GM12878 (cell line): ENCODE data around the gene SLC22A23. TPM values are rescaled to one million over a fixed set of nuclear protein-coding genes. Genes with fewer than 3 reads are reported as not detected.

Experiments used
- CHD4 ChIP-seq: fragments of 200-600 bp; sonication (generic); IDR thresholded peaks from 2 replicates; pipeline ENCODE4 v1.6.1; 2016; ENCODE audit warnings: mild to moderate bottlenecking
- CREM ChIP-seq: IDR thresholded peaks from 2 replicates; pipeline ENCODE4 v1.6.1; 2014; ENCODE audit warnings: antibody characterized with exemption, low read depth
- EGR1 ChIP-seq, 2 experiments: IDR thresholded peaks; 1 replicate in 1 of 2; 2 replicates in 1 of 2; pipeline ENCODE4 v1.6.1; 2011 to 2012; ENCODE audit warnings: low read depth in 2 of 2, low read length in 2 of 2, borderline replicate concordance in 1 of 2, mild to moderate bottlenecking in 1 of 2, moderate library complexity in 1 of 2
- EZH2 ChIP-seq: IDR thresholded peaks from 2 replicates; pipeline ENCODE4 v1.6.1; 2012; ENCODE audit warnings: low read depth, mild to moderate bottlenecking, control low read depth, inconsistent platforms, low read length, borderline replicate concordance; ENCODE audit not compliant: control insufficient read depth
- HDGF ChIP-seq: fragments of 450-650 bp; IDR thresholded peaks from 2 replicates; pipeline ENCODE4 v1.6.1; 2016; ENCODE audit warnings: antibody characterized with exemption
- IKZF2 ChIP-seq, 2 experiments: fragments of 450-650 bp; IDR thresholded peaks; 2 replicates each; pipeline ENCODE4 v1.6.1; 2017; ENCODE audit warnings: mild to moderate bottlenecking in 2 of 2, moderate library complexity in 2 of 2
- JUND ChIP-seq: IDR thresholded peaks from 2 replicates; pipeline ENCODE4 v1.6.1; 2012; ENCODE audit warnings: low read depth, mild to moderate bottlenecking, low read length, improper control_type of control experiment, moderate library complexity
- KAT2A ChIP-seq: conservative IDR thresholded peaks from 2 replicates; pipeline ENCODE4 v1.6.1; 2011; ENCODE audit warnings: low read depth, low read length; ENCODE audit not compliant: control insufficient read depth
- MXI1 ChIP-seq: fragments of 150-350 bp; IDR thresholded peaks from 2 replicates; pipeline ENCODE4 v1.6.1; 2011; ENCODE audit warnings: low read depth, mild to moderate bottlenecking, inconsistent platforms, low read length, improper control_type of control experiment
- NFYB ChIP-seq: IDR thresholded peaks from 2 replicates; pipeline ENCODE4 v1.6.1; 2011; ENCODE audit warnings: low read depth, mild to moderate bottlenecking, low read length, improper control_type of control experiment, moderate library complexity; ENCODE audit not compliant: insufficient read depth
- NR2C2 ChIP-seq: IDR thresholded peaks from 2 replicates; pipeline ENCODE4 v1.6.1; 2011; ENCODE audit warnings: borderline replicate concordance, low read depth; ENCODE audit not compliant: control insufficient read depth, insufficient read length
- PML ChIP-seq: IDR thresholded peaks from 2 replicates; pipeline ENCODE4 v1.6.1; 2012; ENCODE audit warnings: low read length, inconsistent platforms
- RAD21 ChIP-seq: IDR thresholded peaks from 2 replicates; pipeline ENCODE4 v1.6.1; 2011; ENCODE audit warnings: mild to moderate bottlenecking, low read depth, low read length, moderate library complexity; ENCODE audit not compliant: insufficient read depth
- RELA ChIP-seq: fragments of 450-650 bp; IDR thresholded peaks from 2 replicates; pipeline ENCODE4 v1.8.0; 2014; ENCODE audit warnings: borderline replicate concordance; ENCODE audit not compliant: partially characterized antibody
- RUNX3 ChIP-seq: IDR thresholded peaks from 2 replicates; pipeline ENCODE4 v1.6.1; 2012; ENCODE audit warnings: low read length, inconsistent platforms
- SIN3A ChIP-seq: IDR thresholded peaks from 2 replicates; pipeline ENCODE4 v1.6.1; 2012; ENCODE audit warnings: low read depth, low read length, improper control_type of control experiment
- ZNF207 ChIP-seq: fragments of 450-650 bp; IDR thresholded peaks from 2 replicates; pipeline ENCODE4 v1.6.1; 2014; ENCODE audit warnings: antibody characterized with exemption, mild to moderate bottlenecking, borderline replicate concordance
- ZZZ3 ChIP-seq: IDR thresholded peaks from 2 replicates; pipeline ENCODE4 v1.6.1; 2011; ENCODE audit warnings: low read depth; ENCODE audit not compliant: control insufficient read depth, insufficient read length
- polyA plus RNA-seq, 11 experiments: library from polyadenylated mRNA; depleted of rRNA in 4 of 11; unstranded in 6 of 11; stranded (reverse) in 5 of 11; fragments of >200 nt; fragmentation: Nextera tagmentation in 4 of 11; fragmentation: Illumina TruSeq in 1 of 11; extraction: Ambion mirVana in 4 of 11; extraction: Trizol in 1 of 11; gene quantifications; 1 replicate in 1 of 11; 2 replicates in 10 of 11; pipeline versions ENCODE4 v1.2.1 to v1.2.3, GENCODE V29; 2011 to 2016; ENCODE audit warnings: inconsistent platforms in 2 of 11, missing spikeins in 2 of 11, low read depth in 1 of 11
- total RNA-seq, 4 experiments: library from RNA; depleted of rRNA in 3 of 4; stranded (reverse); fragments of >200 nt in 3 of 4; fragmentation: Illumina TruSeq in 1 of 4; extraction: Trizol in 1 of 4; gene quantifications; 2 replicates each; pipeline versions ENCODE4 v1.2.1 to v1.2.3, GENCODE V29; 2013 to 2021
- TF ChIP-seq, protein P1 (sequence below): fragments of 450-650 bp; IDR thresholded peaks from 2 replicates; pipeline ENCODE4 v1.6.1; 2017; ENCODE audit warnings: mild to moderate bottlenecking, moderate library complexity
- TF ChIP-seq, protein P2 (sequence below): IDR thresholded peaks from 2 replicates; pipeline ENCODE4 v1.6.1; 2011; ENCODE audit warnings: low read depth, mild to moderate bottlenecking, low read length, moderate library complexity, borderline replicate concordance; ENCODE audit errors: extremely low read depth
- TF ChIP-seq, protein P3 (sequence below): fragments of 450-650 bp; IDR thresholded peaks from 2 replicates; pipeline ENCODE4 v1.6.1; 2016; ENCODE audit warnings: mild to moderate bottlenecking, moderate library complexity, borderline replicate concordance

The SLC22A23 gene
- total and polyA plus RNA-seq, 10 of the 15 experiments (the other 5 are each of a cell fraction or from before 2014, with no cell fraction given) = 0.20 to 2.4 (median 0.74) TPM

DNA sequence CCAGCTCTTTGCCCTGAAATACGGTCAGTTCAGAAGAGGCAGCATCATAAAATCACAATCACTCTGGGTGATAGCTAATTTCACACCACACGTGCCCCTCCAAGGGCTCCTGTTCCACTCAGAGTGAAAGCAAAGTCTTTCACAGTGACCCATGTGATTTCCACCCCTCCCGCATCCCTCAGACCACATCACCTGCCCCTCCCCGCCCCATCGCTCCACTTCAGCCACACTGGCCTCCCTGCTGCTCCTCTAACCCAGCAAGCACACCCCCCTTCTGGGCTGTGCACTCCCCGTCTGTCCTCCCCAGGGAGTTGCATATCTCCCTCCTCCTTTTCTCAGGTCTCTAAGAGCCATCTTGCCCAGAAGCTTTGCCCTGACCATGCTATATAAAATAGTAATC lies 123.6 kb downstream of the SLC22A23 start (continued):
- TF ChIP-seq, protein P1, sequence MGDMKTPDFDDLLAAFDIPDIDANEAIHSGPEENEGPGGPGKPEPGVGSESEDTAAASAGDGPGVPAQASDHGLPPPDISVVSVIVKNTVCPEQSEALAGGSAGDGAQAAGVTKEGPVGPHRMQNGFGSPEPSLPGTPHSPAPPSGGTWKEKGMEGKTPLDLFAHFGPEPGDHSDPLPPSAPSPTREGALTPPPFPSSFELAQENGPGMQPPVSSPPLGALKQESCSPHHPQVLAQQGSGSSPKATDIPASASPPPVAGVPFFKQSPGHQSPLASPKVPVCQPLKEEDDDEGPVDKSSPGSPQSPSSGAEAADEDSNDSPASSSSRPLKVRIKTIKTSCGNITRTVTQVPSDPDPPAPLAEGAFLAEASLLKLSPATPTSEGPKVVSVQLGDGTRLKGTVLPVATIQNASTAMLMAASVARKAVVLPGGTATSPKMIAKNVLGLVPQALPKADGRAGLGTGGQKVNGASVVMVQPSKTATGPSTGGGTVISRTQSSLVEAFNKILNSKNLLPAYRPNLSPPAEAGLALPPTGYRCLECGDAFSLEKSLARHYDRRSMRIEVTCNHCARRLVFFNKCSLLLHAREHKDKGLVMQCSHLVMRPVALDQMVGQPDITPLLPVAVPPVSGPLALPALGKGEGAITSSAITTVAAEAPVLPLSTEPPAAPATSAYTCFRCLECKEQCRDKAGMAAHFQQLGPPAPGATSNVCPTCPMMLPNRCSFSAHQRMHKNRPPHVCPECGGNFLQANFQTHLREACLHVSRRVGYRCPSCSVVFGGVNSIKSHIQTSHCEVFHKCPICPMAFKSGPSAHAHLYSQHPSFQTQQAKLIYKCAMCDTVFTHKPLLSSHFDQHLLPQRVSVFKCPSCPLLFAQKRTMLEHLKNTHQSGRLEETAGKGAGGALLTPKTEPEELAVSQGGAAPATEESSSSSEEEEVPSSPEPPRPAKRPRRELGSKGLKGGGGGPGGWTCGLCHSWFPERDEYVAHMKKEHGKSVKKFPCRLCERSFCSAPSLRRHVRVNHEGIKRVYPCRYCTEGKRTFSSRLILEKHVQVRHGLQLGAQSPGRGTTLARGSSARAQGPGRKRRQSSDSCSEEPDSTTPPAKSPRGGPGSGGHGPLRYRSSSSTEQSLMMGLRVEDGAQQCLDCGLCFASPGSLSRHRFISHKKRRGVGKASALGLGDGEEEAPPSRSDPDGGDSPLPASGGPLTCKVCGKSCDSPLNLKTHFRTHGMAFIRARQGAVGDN = 0 out of 2 replicates have a peak, but pooled peaks have one; percentile 31
- no peak for TF ChIP-seq RAD21
- no peak for TF ChIP-seq SIN3A
- peak; percentile 81 for TF ChIP-seq HDGF
- no peak for TF ChIP-seq PML
- no peak; the same call in 1 of the 2 replicates for TF ChIP-seq MXI1
- no peak for TF ChIP-seq ZZZ3
- TF ChIP-seq EGR1 (IDR thresholded peaks at IDR 0.05; ENCODE audit: borderline replicate concordance in 1 of 2, low read depth in 2 of 2, low read length in 2 of 2) = no peak
- peak; percentile 53; the same call in 1 of the 2 replicates for TF ChIP-seq JUND
- TF ChIP-seq, protein P2, sequence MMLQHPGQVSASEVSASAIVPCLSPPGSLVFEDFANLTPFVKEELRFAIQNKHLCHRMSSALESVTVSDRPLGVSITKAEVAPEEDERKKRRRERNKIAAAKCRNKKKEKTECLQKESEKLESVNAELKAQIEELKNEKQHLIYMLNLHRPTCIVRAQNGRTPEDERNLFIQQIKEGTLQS = no peak
- TF ChIP-seq, protein P3, sequence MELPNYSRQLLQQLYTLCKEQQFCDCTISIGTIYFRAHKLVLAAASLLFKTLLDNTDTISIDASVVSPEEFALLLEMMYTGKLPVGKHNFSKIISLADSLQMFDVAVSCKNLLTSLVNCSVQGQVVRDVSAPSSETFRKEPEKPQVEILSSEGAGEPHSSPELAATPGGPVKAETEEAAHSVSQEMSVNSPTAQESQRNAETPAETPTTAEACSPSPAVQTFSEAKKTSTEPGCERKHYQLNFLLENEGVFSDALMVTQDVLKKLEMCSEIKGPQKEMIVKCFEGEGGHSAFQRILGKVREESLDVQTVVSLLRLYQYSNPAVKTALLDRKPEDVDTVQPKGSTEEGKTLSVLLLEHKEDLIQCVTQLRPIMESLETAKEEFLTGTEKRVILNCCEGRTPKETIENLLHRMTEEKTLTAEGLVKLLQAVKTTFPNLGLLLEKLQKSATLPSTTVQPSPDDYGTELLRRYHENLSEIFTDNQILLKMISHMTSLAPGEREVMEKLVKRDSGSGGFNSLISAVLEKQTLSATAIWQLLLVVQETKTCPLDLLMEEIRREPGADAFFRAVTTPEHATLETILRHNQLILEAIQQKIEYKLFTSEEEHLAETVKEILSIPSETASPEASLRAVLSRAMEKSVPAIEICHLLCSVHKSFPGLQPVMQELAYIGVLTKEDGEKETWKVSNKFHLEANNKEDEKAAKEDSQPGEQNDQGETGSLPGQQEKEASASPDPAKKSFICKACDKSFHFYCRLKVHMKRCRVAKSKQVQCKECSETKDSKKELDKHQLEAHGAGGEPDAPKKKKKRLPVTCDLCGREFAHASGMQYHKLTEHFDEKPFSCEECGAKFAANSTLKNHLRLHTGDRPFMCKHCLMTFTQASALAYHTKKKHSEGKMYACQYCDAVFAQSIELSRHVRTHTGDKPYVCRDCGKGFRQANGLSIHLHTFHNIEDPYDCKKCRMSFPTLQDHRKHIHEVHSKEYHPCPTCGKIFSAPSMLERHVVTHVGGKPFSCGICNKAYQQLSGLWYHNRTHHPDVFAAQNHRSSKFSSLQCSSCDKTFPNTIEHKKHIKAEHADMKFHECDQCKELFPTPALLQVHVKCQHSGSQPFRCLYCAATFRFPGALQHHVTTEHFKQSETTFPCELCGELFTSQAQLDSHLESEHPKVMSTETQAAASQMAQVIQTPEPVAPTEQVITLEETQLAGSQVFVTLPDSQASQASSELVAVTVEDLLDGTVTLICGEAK = no peak
- TF ChIP-seq NR2C2 = no peak
- no peak for TF ChIP-seq ZNF207
- no peak for TF ChIP-seq NFYB
- TF ChIP-seq IKZF2 (IDR thresholded peaks at IDR 0.05) = peak; percentile 69 to 82; a peak in 3 of 4 replicates
- TF ChIP-seq CREM = no peak
- TF ChIP-seq CHD4 = no peak
- TF ChIP-seq RELA = no peak
- peak; percentile 74 for TF ChIP-seq RUNX3
- TF ChIP-seq KAT2A = no peak
- no peak for TF ChIP-seq EZH2
